HCT116 (cell line): Measurements from ENCODE around the gene RSAD2. TPM values are rescaled to one million over a fixed set of nuclear protein-coding genes. Genes with fewer than 3 reads are reported as not detected.

Experiments used
- ATAC-seq: fragments of 200-7000 bp; cut with Tn5 transposase; 2 replicates; pipeline ENCODE4 v1.9.1; 2020; ENCODE audit warnings: mild to moderate bottlenecking, moderate library complexity
- BruUV-seq: library from RNA; stranded (reverse); fragments of 400-500 nt; replicated peaks from 2 replicates; lab custom pipeline; 2021; lab: Mats Ljungman, UMichigan
- CTCF ChIA-PET: fragments of 300-600 bp; sonication (Branson Sonifier 250); formaldehyde crosslinking; loops from one replicate; lab custom pipeline; 2021; ENCODE audit warnings: antibody characterized with exemption; lab: Charles Lee
- POLR2A ChIA-PET: fragments of 300-600, 350-600 bp; sonication (Branson Sonifier 250); formaldehyde crosslinking; loops from one replicate; lab custom pipeline; 2021; ENCODE audit warnings: antibody characterized with exemption; lab: Charles Lee
- RAD21 ChIA-PET, 2 experiments: fragments of 300-600 bp; sonication (Branson Sonifier 250); formaldehyde crosslinking; loops; one replicate each; lab custom pipeline; 2023; ENCODE audit warnings: low total read pairs in 2 of 2; ENCODE audit not compliant: uncharacterized antibody in 2 of 2, unreplicated experiment in 2 of 2, low non-redundant PET in 1 of 2; lab: Charles Lee
- DNase-seq: peaks from one replicate; pipeline ENCODE4 v3.0.0-alpha.2; 2010; ENCODE audit warnings: low read depth, low spot score
- H2AFZ ChIP-seq: fragments of 200-600 bp; shearing (Covaris generic), sonication (generic); 2 replicates; pipeline ENCODE4 v1.6.1; 2017; ENCODE audit warnings: low read depth, mixed run types, mixed read lengths, antibody characterized with exemption, low read length; ENCODE audit not compliant: poor library complexity, severe bottlenecking
- H3K27ac ChIP-seq: 2 replicates; pipeline ENCODE4 v1.5.1; 2012; ENCODE audit warnings: low read depth, low read length
- H3K27me3 ChIP-seq: fragments of 200-600 bp; sonication (generic); 2 replicates; pipeline ENCODE4 v1.6.1; 2016; ENCODE audit warnings: mixed run types, low read length, mixed read lengths; ENCODE audit not compliant: insufficient read depth
- H3K36me3 ChIP-seq, 2 experiments: fragments of 200-500 bp in 1 of 2; fragments of 200-600 bp in 1 of 2; sonication (Bioruptor generic) in 1 of 2; sonication (generic) in 1 of 2; 2 replicates each; pipeline versions ENCODE4 v1.5.1 to v1.6.1; 2014 to 2016; ENCODE audit warnings: low read length in 2 of 2, inconsistent platforms in 1 of 2, mixed read lengths in 1 of 2, mixed run types in 1 of 2; ENCODE audit not compliant: insufficient read depth in 2 of 2, control insufficient read depth in 1 of 2
- H3K4me1 ChIP-seq, 2 experiments: fragments of 200-600 bp in 1 of 2; sonication (generic) in 1 of 2; 2 replicates each; pipeline versions ENCODE4 v1.5.1 to v1.6.1; 2012 to 2017; ENCODE audit warnings: low read length in 2 of 2, inconsistent platforms in 1 of 2, mild to moderate bottlenecking in 1 of 2, mixed read lengths in 1 of 2, mixed run types in 1 of 2, moderate library complexity in 1 of 2; ENCODE audit not compliant: insufficient read depth in 2 of 2, control insufficient read depth in 1 of 2
- H3K4me2 ChIP-seq: fragments of 200-600 bp; sonication (generic); 2 replicates; pipeline ENCODE4 v1.6.1; 2017; ENCODE audit warnings: mixed run types, low read length, mixed read lengths
- H3K4me3 ChIP-seq, 2 experiments: fragments of 200-600 bp in 1 of 2; sonication (generic) in 1 of 2; replicated peaks in 1 of 2; 2 replicates each; pipeline ENCODE4 v1.5.1; 2011 to 2016; ENCODE audit warnings: low read length in 2 of 2, control low read depth in 1 of 2, low read depth in 1 of 2, mild to moderate bottlenecking in 1 of 2, mixed read lengths in 1 of 2, mixed run types in 1 of 2
- H3K79me2 ChIP-seq: fragments of 200-600 bp; sonication (generic); 2 replicates; pipeline ENCODE4 v1.6.1; 2017; ENCODE audit warnings: mild to moderate bottlenecking, mixed run types, low read length, moderate library complexity, mixed read lengths; ENCODE audit not compliant: insufficient read depth
- H3K9ac ChIP-seq: fragments of 200-600 bp; sonication (generic); 2 replicates; pipeline ENCODE4 v1.6.1; 2016; ENCODE audit warnings: low read length, mixed read lengths
- H3K9me2 ChIP-seq: fragments of 200-600 bp; sonication (generic), shearing (Covaris generic); 2 replicates; pipeline ENCODE4 v1.6.1; 2017; ENCODE audit warnings: mixed run types, mild to moderate bottlenecking, moderate library complexity; ENCODE audit not compliant: insufficient read depth
- H3K9me3 ChIP-seq, 2 experiments: fragments of 200-500 bp in 1 of 2; fragments of 200-600 bp in 1 of 2; sonication (Bioruptor generic) in 1 of 2; sonication (generic) in 1 of 2; 2 replicates each; pipeline ENCODE4 v1.6.1; 2014 to 2017; ENCODE audit warnings: low read length in 2 of 2, mixed read lengths in 2 of 2, inconsistent platforms in 1 of 2, low read depth in 1 of 2, mild to moderate bottlenecking in 1 of 2, mixed run types in 1 of 2, moderate library complexity in 1 of 2; ENCODE audit not compliant: control insufficient read depth in 1 of 2, insufficient read depth in 1 of 2
- H4K20me1 ChIP-seq: fragments of 200-600 bp; sonication (generic), shearing (Covaris generic); 2 replicates; pipeline ENCODE4 v1.6.1; 2017; ENCODE audit warnings: mixed run types, mild to moderate bottlenecking, moderate library complexity; ENCODE audit not compliant: insufficient read depth
- CBX3 ChIP-seq: IDR thresholded peaks from 2 replicates; pipeline ENCODE4 v1.6.1; 2012; ENCODE audit warnings: low read depth
- EZH2 ChIP-seq: fragments of 200-600 bp; sonication (generic); IDR thresholded peaks from 2 replicates; pipeline ENCODE4 v1.6.1; 2017; ENCODE audit warnings: antibody characterized with exemption, mixed run types
- EZH2phosphoT487 ChIP-seq: fragments of 200-600 bp; IDR thresholded peaks from 2 replicates; pipeline ENCODE4 v1.6.1; 2018; ENCODE audit warnings: antibody characterized with exemption, borderline replicate concordance
- FOSL1 ChIP-seq: IDR thresholded peaks from 2 replicates; pipeline ENCODE4 v1.6.1; 2012; ENCODE audit warnings: low read depth
- JUND ChIP-seq: IDR thresholded peaks from 2 replicates; pipeline ENCODE4 v1.6.1; 2012
- POLR2A ChIP-seq: IDR thresholded peaks from 2 replicates; pipeline ENCODE4 v1.7.0; 2011; ENCODE audit warnings: borderline replicate concordance; ENCODE audit not compliant: insufficient read depth, insufficient read length; ENCODE audit errors: extremely low read depth
- POLR2AphosphoS5 ChIP-seq: IDR thresholded peaks from 2 replicates; pipeline ENCODE4 v1.6.1; 2011; ENCODE audit warnings: mild to moderate bottlenecking, low read depth, low read length, moderate library complexity
- SIN3A ChIP-seq: IDR thresholded peaks from 2 replicates; pipeline ENCODE4 v1.6.1; 2012; ENCODE audit warnings: low read depth
- ZFX ChIP-seq: fragments of 450-650 bp; IDR thresholded peaks from 2 replicates; pipeline ENCODE4 v1.6.1; 2017
- ZNF274 ChIP-seq: fragments of 200-500 bp; sonication (Bioruptor generic); IDR thresholded peaks from 2 replicates; pipeline ENCODE4 v1.6.1; 2014; ENCODE audit warnings: mild to moderate bottlenecking, low read depth, low read length, inconsistent platforms
- intact Hi-C: fragments of 100-400 bp; cut with micrococcal nuclease; formaldehyde crosslinking; loops from 2 replicates; pipeline ENCODE4 v1.10.0; 2022
- total RNA-seq: library from RNA; stranded (reverse); gene quantifications from one replicate; pipeline ENCODE4 v1.2.1, GENCODE V29; 2021; ENCODE audit not compliant: unreplicated experiment
- TF ChIP-seq, protein P1 (sequence below): IDR thresholded peaks from 2 replicates; pipeline ENCODE4 v1.6.1; 2011; ENCODE audit warnings: mild to moderate bottlenecking, low read length, moderate library complexity; ENCODE audit not compliant: insufficient replicate concordance; ENCODE audit errors: extremely low read depth
- TF ChIP-seq, protein P2 (sequence below), 3 experiments: fragments of 200-600 bp in 1 of 3; sonication (generic) in 1 of 3; IDR thresholded peaks in 2 of 3; conservative IDR thresholded peaks in 1 of 3; 2 replicates each; pipeline ENCODE4 v1.5.1; 2012 to 2017; ENCODE audit warnings: low read depth in 2 of 3, low read length in 2 of 3, antibody characterized with exemption in 1 of 3, borderline replicate concordance in 1 of 3, control low read depth in 1 of 3, mild to moderate bottlenecking in 1 of 3, mixed read lengths in 1 of 3, mixed run types in 1 of 3, moderate library complexity in 1 of 3; ENCODE audit not compliant: insufficient read depth in 1 of 3
- TF ChIP-seq, protein P3 (sequence below): IDR thresholded peaks from 2 replicates; pipeline ENCODE4 v1.6.1; 2012

Gene RSAD2
- total RNA-seq, 1 experiment from 2014 or later, result not detected

DNA sequence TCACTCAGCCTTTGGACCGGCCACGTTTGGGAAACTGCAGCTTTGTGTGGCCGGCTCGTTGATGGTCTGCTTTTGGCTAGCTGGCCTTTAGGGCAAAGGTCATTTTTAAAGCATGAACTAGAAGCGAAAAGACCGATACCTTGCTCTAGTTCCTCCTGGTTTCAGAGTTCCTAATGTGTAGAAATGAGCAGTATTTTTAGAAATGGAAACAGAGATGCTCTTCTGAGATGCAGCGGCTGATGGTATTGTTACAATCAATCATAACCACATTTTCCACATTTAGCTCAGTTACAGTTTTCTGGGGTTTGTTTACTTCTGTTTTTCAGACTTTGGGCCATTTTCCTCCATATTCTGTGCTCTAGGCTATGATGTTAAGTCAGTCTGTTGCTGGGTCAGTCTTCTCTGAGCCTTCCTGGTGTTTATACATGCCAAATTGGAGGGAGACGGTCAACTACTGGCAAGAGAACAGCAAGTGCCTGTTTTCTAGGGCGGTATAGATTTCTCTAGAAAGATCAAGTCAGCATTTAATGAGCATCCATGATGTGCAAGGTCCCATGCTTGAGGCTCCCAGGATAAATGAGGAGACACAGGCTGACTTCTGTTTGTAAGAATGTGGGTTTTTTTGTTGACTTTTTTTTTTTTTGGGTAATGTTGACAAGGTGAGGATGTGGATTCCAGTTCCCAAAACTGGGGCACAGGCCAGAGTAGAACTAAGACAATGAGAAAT, 67.7 kb downstream of the RSAD2 start:
- no peaks in the 10 kb centered on the region for H3K9me3 ChIP-seq
- H3K4me3 ChIP-seq, result no peak overlapping the region
- DNase-seq (no peak), ATAC-seq (no peak)
- CTCF ChIA-PET, result no interaction called here
- no peaks in the 10 kb centered on the region for H3K4me1 ChIP-seq
- intact Hi-C loops, result no loop called here
- RAD21 ChIA-PET, result no interaction called here
- TF ChIP-seq EZH2, result no peak
- TF ChIP-seq POLR2A, result no peak
- TF ChIP-seq ZFX, result no peak
- TF ChIP-seq JUND, result no peak
- TF ChIP-seq, protein P1, sequence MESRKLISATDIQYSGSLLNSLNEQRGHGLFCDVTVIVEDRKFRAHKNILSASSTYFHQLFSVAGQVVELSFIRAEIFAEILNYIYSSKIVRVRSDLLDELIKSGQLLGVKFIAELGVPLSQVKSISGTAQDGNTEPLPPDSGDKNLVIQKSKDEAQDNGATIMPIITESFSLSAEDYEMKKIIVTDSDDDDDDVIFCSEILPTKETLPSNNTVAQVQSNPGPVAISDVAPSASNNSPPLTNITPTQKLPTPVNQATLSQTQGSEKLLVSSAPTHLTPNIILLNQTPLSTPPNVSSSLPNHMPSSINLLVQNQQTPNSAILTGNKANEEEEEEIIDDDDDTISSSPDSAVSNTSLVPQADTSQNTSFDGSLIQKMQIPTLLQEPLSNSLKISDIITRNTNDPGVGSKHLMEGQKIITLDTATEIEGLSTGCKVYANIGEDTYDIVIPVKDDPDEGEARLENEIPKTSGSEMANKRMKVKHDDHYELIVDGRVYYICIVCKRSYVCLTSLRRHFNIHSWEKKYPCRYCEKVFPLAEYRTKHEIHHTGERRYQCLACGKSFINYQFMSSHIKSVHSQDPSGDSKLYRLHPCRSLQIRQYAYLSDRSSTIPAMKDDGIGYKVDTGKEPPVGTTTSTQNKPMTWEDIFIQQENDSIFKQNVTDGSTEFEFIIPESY, result no peak
- TF ChIP-seq EZH2phosphoT487, result no peak
- TF ChIP-seq POLR2AphosphoS5, result no peak
- TF ChIP-seq, protein P2, sequence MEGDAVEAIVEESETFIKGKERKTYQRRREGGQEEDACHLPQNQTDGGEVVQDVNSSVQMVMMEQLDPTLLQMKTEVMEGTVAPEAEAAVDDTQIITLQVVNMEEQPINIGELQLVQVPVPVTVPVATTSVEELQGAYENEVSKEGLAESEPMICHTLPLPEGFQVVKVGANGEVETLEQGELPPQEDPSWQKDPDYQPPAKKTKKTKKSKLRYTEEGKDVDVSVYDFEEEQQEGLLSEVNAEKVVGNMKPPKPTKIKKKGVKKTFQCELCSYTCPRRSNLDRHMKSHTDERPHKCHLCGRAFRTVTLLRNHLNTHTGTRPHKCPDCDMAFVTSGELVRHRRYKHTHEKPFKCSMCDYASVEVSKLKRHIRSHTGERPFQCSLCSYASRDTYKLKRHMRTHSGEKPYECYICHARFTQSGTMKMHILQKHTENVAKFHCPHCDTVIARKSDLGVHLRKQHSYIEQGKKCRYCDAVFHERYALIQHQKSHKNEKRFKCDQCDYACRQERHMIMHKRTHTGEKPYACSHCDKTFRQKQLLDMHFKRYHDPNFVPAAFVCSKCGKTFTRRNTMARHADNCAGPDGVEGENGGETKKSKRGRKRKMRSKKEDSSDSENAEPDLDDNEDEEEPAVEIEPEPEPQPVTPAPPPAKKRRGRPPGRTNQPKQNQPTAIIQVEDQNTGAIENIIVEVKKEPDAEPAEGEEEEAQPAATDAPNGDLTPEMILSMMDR (IDR thresholded peaks at IDR 0.05 in 2 of 3, conservative IDR thresholded peaks at IDR 0.05 in 1 of 3; ENCODE audit: borderline replicate concordance in 1 of 3, insufficient read depth in 1 of 3, low read depth in 2 of 3, low read length in 2 of 3), result no peak
- TF ChIP-seq ZNF274, result no peak
- TF ChIP-seq SIN3A, result no peak
- TF ChIP-seq CBX3, result no peak
- TF ChIP-seq, protein P3, sequence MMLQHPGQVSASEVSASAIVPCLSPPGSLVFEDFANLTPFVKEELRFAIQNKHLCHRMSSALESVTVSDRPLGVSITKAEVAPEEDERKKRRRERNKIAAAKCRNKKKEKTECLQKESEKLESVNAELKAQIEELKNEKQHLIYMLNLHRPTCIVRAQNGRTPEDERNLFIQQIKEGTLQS, result no peak
- no peak for TF ChIP-seq FOSL1
- H3K79me2 ChIP-seq, result no peaks in the 10 kb centered on the region; the same call in 1 of the 2 replicates
- no TSS peak for BruUV-seq
- no peak overlapping the region for H3K4me2 ChIP-seq
- H2AFZ ChIP-seq, result no peak overlapping the region
- POLR2A ChIA-PET, result no interaction called here
- H4K20me1 ChIP-seq, result no peaks in the 10 kb centered on the region
- H3K36me3 ChIP-seq, result no peaks in the 10 kb centered on the region
- no peak overlapping the region for H3K27ac ChIP-seq
- no peaks in the 10 kb centered on the region for H3K9me2 ChIP-seq
- H3K9ac ChIP-seq, result no peak overlapping the region
- H3K27me3 ChIP-seq, result no peaks in the 10 kb centered on the region
